KMS-11 (cell line): ENCODE measurements around the gene KIRREL2.

Experiments
- H2AFZ ChIP-seq: fragments of 200-600 bp; sonication (generic); 2 replicates; pipeline ENCODE4 v1.6.1; 2016; ENCODE audit warnings: antibody characterized with exemption, mixed run types, low read depth
- H3K27ac ChIP-seq: fragments of 200-600 bp; sonication (generic); 2 replicates; pipeline ENCODE4 v1.6.1; 2016; ENCODE audit warnings: mild to moderate bottlenecking, mixed run types
- H3K27me3 ChIP-seq: fragments of 200-600 bp; sonication (generic); 2 replicates; pipeline ENCODE4 v1.6.1; 2017; ENCODE audit warnings: mild to moderate bottlenecking, low read depth, mixed run types, moderate library complexity; ENCODE audit not compliant: insufficient read depth
- H3K36me3 ChIP-seq: fragments of 200-600 bp; sonication (generic); 2 replicates; pipeline ENCODE4 v1.6.1; 2017; ENCODE audit warnings: mild to moderate bottlenecking, mixed run types; ENCODE audit not compliant: insufficient read depth
- H3K4me1 ChIP-seq: fragments of 200-600 bp; sonication (generic); 2 replicates; pipeline ENCODE4 v1.6.1; 2016; ENCODE audit warnings: mild to moderate bottlenecking, low read depth, mixed run types; ENCODE audit not compliant: poor library complexity, severe bottlenecking
- H3K4me2 ChIP-seq: fragments of 200-600 bp; sonication (generic); 2 replicates; pipeline ENCODE4 v1.7.0; 2016; ENCODE audit warnings: mild to moderate bottlenecking, mixed run types
- H3K4me3 ChIP-seq: fragments of 200-600 bp; sonication (generic); IDR thresholded peaks from 2 replicates; pipeline ENCODE4 v1.6.1; 2017; ENCODE audit warnings: low read depth, low read length, mixed read lengths; ENCODE audit not compliant: insufficient read depth
- H3K79me2 ChIP-seq: fragments of 200-600 bp; sonication (generic); 2 replicates; pipeline ENCODE4 v1.6.1; 2016; ENCODE audit warnings: low read depth, mixed run types; ENCODE audit not compliant: insufficient read depth
- H3K9ac ChIP-seq: fragments of 200-600 bp; sonication (generic); 2 replicates; pipeline ENCODE4 v1.6.1; 2016; ENCODE audit warnings: mild to moderate bottlenecking, mixed run types
- H4K20me1 ChIP-seq: fragments of 200-600 bp; sonication (generic); 2 replicates; pipeline ENCODE4 v1.6.1; 2016; ENCODE audit warnings: mild to moderate bottlenecking, mixed run types; ENCODE audit not compliant: insufficient read depth
- TF ChIP-seq, protein P1 (sequence below): fragments of 200-600 bp; sonication (generic); conservative IDR thresholded peaks from 2 replicates; pipeline ENCODE4 v1.6.1; 2017; ENCODE audit warnings: low read depth, mild to moderate bottlenecking, antibody characterized with exemption, low read length, moderate library complexity, mixed read lengths

Gene KIRREL2

DNA sequence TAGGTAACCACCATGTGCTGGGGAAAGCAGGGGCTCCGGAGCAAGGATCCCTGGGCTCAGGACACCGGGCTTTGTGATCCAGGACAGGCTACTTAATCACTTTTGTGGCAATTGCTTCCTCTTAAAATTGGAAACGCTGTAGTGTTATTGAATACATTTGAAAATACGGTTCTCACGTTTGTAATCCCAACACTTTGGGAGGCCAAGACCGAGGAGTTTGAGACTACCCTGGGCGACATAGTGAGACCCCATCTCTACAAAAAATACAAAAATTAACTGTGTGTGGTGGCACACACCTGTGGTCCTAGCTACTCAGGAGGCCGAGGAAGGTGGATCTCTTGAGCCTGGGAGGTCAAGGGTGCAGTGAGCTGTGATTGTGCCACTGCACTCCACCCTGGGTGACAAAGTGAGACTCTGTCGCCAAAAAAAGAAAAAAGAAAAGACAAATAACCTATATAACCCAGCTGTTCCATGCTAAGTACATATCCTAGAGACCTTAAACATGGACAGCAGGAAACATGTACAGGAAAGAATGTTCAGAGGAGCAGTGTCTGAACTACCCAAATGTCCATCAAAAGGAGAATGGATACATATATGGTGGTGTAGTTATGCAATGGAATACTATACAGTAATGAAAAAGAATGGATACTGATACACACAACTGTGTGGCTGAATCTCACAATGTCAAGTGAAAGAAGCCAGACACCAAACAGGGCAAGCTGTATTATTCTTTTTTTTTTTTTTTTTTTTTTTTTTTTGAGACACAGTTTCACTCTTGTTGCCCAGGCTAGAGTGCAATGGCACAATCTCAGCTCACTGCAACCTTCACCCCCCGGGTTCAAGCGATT is 43.4 kb upstream of the KIRREL2 start:
- TF ChIP-seq, protein P1, sequence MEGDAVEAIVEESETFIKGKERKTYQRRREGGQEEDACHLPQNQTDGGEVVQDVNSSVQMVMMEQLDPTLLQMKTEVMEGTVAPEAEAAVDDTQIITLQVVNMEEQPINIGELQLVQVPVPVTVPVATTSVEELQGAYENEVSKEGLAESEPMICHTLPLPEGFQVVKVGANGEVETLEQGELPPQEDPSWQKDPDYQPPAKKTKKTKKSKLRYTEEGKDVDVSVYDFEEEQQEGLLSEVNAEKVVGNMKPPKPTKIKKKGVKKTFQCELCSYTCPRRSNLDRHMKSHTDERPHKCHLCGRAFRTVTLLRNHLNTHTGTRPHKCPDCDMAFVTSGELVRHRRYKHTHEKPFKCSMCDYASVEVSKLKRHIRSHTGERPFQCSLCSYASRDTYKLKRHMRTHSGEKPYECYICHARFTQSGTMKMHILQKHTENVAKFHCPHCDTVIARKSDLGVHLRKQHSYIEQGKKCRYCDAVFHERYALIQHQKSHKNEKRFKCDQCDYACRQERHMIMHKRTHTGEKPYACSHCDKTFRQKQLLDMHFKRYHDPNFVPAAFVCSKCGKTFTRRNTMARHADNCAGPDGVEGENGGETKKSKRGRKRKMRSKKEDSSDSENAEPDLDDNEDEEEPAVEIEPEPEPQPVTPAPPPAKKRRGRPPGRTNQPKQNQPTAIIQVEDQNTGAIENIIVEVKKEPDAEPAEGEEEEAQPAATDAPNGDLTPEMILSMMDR: no peak
- Histone ChIP-seq H3K27me3 (peaks cover 58% of the 10 kb centered on the region), H3K4me2 (no peak overlapping the region), H3K27ac (no peak overlapping the region), H3K9ac (no peak overlapping the region), H4K20me1 (no peaks in the 10 kb centered on the region), H3K36me3 (no peaks in the 10 kb centered on the region), H2AFZ (no peak overlapping the region), H3K4me1 (no peaks in the 10 kb centered on the region), H3K79me2 (no peaks in the 10 kb centered on the region), H3K4me3 (no peak overlapping the region)

GRCh38 chr19:35816262-35816661 is 40.4 kb upstream of the KIRREL2 start:
- no peak overlapping the region for H3K27ac ChIP-seq
- no peaks in the 10 kb centered on the region for H3K36me3 ChIP-seq
- no peak overlapping the region for H2AFZ ChIP-seq
- no peaks in the 10 kb centered on the region for H3K79me2 ChIP-seq
- no peaks in the 10 kb centered on the region for H3K4me1 ChIP-seq
- H4K20me1 ChIP-seq: no peaks in the 10 kb centered on the region
- no peak overlapping the region for H3K9ac ChIP-seq
- no peak overlapping the region for H3K4me2 ChIP-seq
- TF ChIP-seq, protein P1: no peak
- peaks cover 59% of the 10 kb centered on the region for H3K27me3 ChIP-seq
- H3K4me3 ChIP-seq: no peak overlapping the region

- Histone ChIP-seq H3K4me1 (no peaks in the 10 kb centered on the region), H3K36me3 (no peaks in the 10 kb centered on the region), H3K27ac (no peak overlapping the region), H2AFZ (no peak overlapping the region), H3K4me2 (no peak overlapping the region), H3K79me2 (no peaks in the 10 kb centered on the region), H3K4me3 (no peak overlapping the region), H3K9ac (no peak overlapping the region), H3K27me3 (peaks cover 54% of the 10 kb centered on the region), H4K20me1 (no peaks in the 10 kb centered on the region)
- TF ChIP-seq, protein P1: no peak
Observed at GRCh38 chr19:35816846-35817245, 39.9 kb upstream of the KIRREL2 start.

DNA sequence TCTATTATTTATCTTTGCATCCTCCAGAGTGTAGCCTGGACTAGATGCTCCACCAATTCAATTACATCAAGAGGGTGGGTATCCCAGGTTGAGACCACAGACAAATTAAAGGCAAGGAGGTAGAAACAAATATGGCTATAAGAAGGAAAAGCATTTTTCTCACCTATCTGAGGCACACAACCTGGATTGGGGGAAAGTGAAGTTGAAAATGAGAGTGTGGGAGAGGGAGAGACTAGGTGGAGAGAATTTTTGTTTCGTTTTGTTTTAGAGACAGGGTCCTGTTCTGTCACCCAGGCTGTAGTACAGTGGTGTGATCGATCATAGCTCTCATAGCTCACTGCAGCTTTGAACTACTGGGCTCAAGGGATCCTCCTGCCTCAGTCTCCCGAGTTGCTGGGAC is 38.3 kb upstream of the KIRREL2 start:
- Histone ChIP-seq H3K79me2 (no peaks in the 10 kb centered on the region), H3K4me2 (no peak overlapping the region), H3K4me3 (no peak overlapping the region), H2AFZ (no peak overlapping the region), H3K36me3 (no peaks in the 10 kb centered on the region), H3K4me1 (no peaks in the 10 kb centered on the region), H3K9ac (no peak overlapping the region), H3K27me3 (peaks cover 40% of the 10 kb centered on the region), H4K20me1 (no peaks in the 10 kb centered on the region), H3K27ac (no peak overlapping the region)
- TF ChIP-seq, protein P1: no peak
